ENCODE results near the gene LRRC1.

DNA sequence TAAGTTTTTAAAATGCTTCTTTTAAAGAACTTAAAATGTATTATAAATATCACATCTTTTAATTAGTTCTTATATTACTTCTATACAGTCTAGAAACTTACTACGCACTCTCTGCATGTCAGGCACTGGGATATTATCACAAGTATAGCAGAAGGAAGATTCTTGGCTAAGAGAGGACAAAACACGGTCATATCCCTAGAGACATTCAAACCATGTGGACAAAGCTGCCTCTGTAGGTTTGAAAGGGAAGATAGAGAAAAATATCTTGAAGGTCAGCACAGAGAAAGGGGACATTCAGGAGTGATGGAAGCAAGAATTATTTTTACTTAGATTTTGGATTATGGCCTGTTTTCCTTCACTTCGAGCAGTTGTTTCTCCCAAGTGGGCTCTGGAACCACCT, 64.1 kb downstream of the LRRC1 start:
- TF ChIP-seq RAD21 (IDR thresholded peaks at IDR 0.05; ENCODE audit: insufficient read depth, low read depth, low read length) (no peak), CTCF (IDR thresholded peaks at IDR 0.05 in 2 of 3, conservative IDR thresholded peaks at IDR 0.05 in 1 of 3; ENCODE audit: control insufficient read depth in 2 of 3, extremely low read depth in 1 of 3, insufficient read depth in 1 of 3, low read depth in 3 of 3, low read length in 3 of 3) (no peak), BHLHE40 (IDR thresholded peaks at IDR 0.05; ENCODE audit: borderline replicate concordance in 1 of 2, low read depth in 2 of 2, low read length in 1 of 2) (no peak), POLR2AphosphoS5 (IDR thresholded peaks at IDR 0.05; ENCODE audit: low read length) (no peak), YY1 (IDR thresholded peaks at IDR 0.05; ENCODE audit: low read depth, low read length) (no peak), NFIC (IDR thresholded peaks at IDR 0.05; ENCODE audit: low read depth, low read length) (no peak), TARDBP (IDR thresholded peaks at IDR 0.05; ENCODE audit: borderline replicate concordance) (no peak), TAF1 (IDR thresholded peaks at IDR 0.05; ENCODE audit: borderline replicate concordance, low read depth, low read length) (no peak), HDAC6 (IDR thresholded peaks at IDR 0.05; ENCODE audit: unreplicated experiment) (no peak)
- TF ChIP-seq, protein P1, sequence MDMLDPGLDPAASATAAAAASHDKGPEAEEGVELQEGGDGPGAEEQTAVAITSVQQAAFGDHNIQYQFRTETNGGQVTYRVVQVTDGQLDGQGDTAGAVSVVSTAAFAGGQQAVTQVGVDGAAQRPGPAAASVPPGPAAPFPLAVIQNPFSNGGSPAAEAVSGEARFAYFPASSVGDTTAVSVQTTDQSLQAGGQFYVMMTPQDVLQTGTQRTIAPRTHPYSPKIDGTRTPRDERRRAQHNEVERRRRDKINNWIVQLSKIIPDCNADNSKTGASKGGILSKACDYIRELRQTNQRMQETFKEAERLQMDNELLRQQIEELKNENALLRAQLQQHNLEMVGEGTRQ (IDR thresholded peaks at IDR 0.05; ENCODE audit: borderline replicate concordance, low read depth, low read length) = no peak
- TF ChIP-seq, protein P2, sequence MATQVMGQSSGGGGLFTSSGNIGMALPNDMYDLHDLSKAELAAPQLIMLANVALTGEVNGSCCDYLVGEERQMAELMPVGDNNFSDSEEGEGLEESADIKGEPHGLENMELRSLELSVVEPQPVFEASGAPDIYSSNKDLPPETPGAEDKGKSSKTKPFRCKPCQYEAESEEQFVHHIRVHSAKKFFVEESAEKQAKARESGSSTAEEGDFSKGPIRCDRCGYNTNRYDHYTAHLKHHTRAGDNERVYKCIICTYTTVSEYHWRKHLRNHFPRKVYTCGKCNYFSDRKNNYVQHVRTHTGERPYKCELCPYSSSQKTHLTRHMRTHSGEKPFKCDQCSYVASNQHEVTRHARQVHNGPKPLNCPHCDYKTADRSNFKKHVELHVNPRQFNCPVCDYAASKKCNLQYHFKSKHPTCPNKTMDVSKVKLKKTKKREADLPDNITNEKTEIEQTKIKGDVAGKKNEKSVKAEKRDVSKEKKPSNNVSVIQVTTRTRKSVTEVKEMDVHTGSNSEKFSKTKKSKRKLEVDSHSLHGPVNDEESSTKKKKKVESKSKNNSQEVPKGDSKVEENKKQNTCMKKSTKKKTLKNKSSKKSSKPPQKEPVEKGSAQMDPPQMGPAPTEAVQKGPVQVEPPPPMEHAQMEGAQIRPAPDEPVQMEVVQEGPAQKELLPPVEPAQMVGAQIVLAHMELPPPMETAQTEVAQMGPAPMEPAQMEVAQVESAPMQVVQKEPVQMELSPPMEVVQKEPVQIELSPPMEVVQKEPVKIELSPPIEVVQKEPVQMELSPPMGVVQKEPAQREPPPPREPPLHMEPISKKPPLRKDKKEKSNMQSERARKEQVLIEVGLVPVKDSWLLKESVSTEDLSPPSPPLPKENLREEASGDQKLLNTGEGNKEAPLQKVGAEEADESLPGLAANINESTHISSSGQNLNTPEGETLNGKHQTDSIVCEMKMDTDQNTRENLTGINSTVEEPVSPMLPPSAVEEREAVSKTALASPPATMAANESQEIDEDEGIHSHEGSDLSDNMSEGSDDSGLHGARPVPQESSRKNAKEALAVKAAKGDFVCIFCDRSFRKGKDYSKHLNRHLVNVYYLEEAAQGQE (IDR thresholded peaks at IDR 0.05; ENCODE audit: low read depth, low read length) = no peak
- TF ChIP-seq, protein P3, sequence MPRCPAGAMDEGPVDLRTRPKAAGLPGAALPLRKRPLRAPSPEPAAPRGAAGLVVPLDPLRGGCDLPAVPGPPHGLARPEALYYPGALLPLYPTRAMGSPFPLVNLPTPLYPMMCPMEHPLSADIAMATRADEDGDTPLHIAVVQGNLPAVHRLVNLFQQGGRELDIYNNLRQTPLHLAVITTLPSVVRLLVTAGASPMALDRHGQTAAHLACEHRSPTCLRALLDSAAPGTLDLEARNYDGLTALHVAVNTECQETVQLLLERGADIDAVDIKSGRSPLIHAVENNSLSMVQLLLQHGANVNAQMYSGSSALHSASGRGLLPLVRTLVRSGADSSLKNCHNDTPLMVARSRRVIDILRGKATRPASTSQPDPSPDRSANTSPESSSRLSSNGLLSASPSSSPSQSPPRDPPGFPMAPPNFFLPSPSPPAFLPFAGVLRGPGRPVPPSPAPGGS (IDR thresholded peaks at IDR 0.05; ENCODE audit: borderline replicate concordance, insufficient read depth, low read depth, low read length, poor library complexity, severe bottlenecking) = no peak
- TF ChIP-seq, protein P4, sequence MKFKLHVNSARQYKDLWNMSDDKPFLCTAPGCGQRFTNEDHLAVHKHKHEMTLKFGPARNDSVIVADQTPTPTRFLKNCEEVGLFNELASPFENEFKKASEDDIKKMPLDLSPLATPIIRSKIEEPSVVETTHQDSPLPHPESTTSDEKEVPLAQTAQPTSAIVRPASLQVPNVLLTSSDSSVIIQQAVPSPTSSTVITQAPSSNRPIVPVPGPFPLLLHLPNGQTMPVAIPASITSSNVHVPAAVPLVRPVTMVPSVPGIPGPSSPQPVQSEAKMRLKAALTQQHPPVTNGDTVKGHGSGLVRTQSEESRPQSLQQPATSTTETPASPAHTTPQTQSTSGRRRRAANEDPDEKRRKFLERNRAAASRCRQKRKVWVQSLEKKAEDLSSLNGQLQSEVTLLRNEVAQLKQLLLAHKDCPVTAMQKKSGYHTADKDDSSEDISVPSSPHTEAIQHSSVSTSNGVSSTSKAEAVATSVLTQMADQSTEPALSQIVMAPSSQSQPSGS (IDR thresholded peaks at IDR 0.05; ENCODE audit: low read length) = no peak

Measured in GM12878 (cell line).